Measurements from ENCODE around the gene TSPAN9. TPM values are rescaled to one million over a fixed set of nuclear protein-coding genes. Genes with fewer than 3 reads are reported as not detected.

The TSPAN9 gene
- polyA plus RNA-seq, 1 donor (not counting 4 experiments of a cell fraction or from before 2014, with no cell fraction given) = 27.5 TPM

- dilution Hi-C loops (cut with MboI; ENCODE audit: extremely low pct_ligation_motif_present, low sequenced_read_pairs) = no loop called here
- H3K9me3 ChIP-seq (ENCODE audit: control insufficient read depth, low read depth, low read length) = no peaks in the 10 kb centered on the region
- no peak overlapping the region for H3K4me2 ChIP-seq (ENCODE audit: control insufficient read depth, extremely low read depth, insufficient read depth, low read depth, low read length)
- DNase-seq (ENCODE audit: low read depth, low spot score) = no peak
- H3K4me1 ChIP-seq (ENCODE audit: control insufficient read depth, extremely low read depth, insufficient read depth, low read length) = peaks cover 3% of the 10 kb centered on the region
- no peak overlapping the region for H3K4me3 ChIP-seq (ENCODE audit: control insufficient read depth in 2 of 3, extremely low read depth in 1 of 3, insufficient read depth in 2 of 3, low read depth in 1 of 3, low read length in 3 of 3)
- H3K79me2 ChIP-seq (ENCODE audit: control insufficient read depth, insufficient read depth, low read length) = no peaks in the 10 kb centered on the region
- no peak overlapping the region for H2AFZ ChIP-seq (ENCODE audit: control insufficient read depth, low read length)
- H3K27me3 ChIP-seq (ENCODE audit: control insufficient read depth, extremely low read depth, insufficient read depth, low read length) = no peaks in the 10 kb centered on the region
- no peak for FAIRE-seq
- no peaks in the 10 kb centered on the region for H3K9me1 ChIP-seq (ENCODE audit: control insufficient read depth, extremely low read depth, insufficient read depth, low read length)
- H3K9ac ChIP-seq (ENCODE audit: control insufficient read depth, extremely low read depth, insufficient read depth, low read length) = no peak overlapping the region
- no peak overlapping the region for H3K27ac ChIP-seq (ENCODE audit: control insufficient read depth, insufficient read depth, low read length)
- TF ChIP-seq EZH2 (IDR thresholded peaks at IDR 0.05; ENCODE audit: low read length) (no peak), CTCF (optimal IDR thresholded peaks at IDR 0.05 in 1 of 3, IDR thresholded peaks at IDR 0.05 in 1 of 3, conservative IDR thresholded peaks at IDR 0.05 in 1 of 3; ENCODE audit: extremely low read depth in 1 of 3, insufficient read depth in 2 of 3, low read length in 3 of 3) (no peak)
- H3K36me3 ChIP-seq (ENCODE audit: control insufficient read depth in 2 of 2, extremely low read depth in 1 of 2, insufficient read depth in 2 of 2, low read length in 2 of 2) = peaks cover 0 to 8% of the 10 kb centered on the region in 2 experiments
- H4K20me1 ChIP-seq (ENCODE audit: control insufficient read depth, extremely low read depth, insufficient read depth, low read length) = no peaks in the 10 kb centered on the region
Observed at GRCh38 chr12:3155702-3156370, 78.7 kb downstream of the TSPAN9 start.

GRCh38 chr12:3157581-3158323 is 80.6 kb downstream of the TSPAN9 start:
- Histone ChIP-seq H3K9me1 (ENCODE audit: control insufficient read depth, extremely low read depth, insufficient read depth, low read length) (no peaks in the 10 kb centered on the region), H3K27me3 (ENCODE audit: control insufficient read depth, extremely low read depth, insufficient read depth, low read length) (no peaks in the 10 kb centered on the region), H2AFZ (ENCODE audit: control insufficient read depth, low read length) (no peak overlapping the region), H3K4me2 (ENCODE audit: control insufficient read depth, extremely low read depth, insufficient read depth, low read depth, low read length) (no peak overlapping the region), H3K9me3 (ENCODE audit: control insufficient read depth, low read depth, low read length) (no peaks in the 10 kb centered on the region), H3K79me2 (ENCODE audit: control insufficient read depth, insufficient read depth, low read length) (no peaks in the 10 kb centered on the region), H3K9ac (ENCODE audit: control insufficient read depth, extremely low read depth, insufficient read depth, low read length) (no peak overlapping the region), H4K20me1 (ENCODE audit: control insufficient read depth, extremely low read depth, insufficient read depth, low read length) (no peaks in the 10 kb centered on the region), H3K4me3 (ENCODE audit: control insufficient read depth in 2 of 3, extremely low read depth in 1 of 3, insufficient read depth in 2 of 3, low read depth in 1 of 3, low read length in 3 of 3) (no peak overlapping the region), H3K27ac (ENCODE audit: control insufficient read depth, insufficient read depth, low read length) (no peak overlapping the region), H3K4me1 (ENCODE audit: control insufficient read depth, extremely low read depth, insufficient read depth, low read length) (peaks cover 3% of the 10 kb centered on the region), H3K36me3 (ENCODE audit: control insufficient read depth in 2 of 2, extremely low read depth in 1 of 2, insufficient read depth in 2 of 2, low read length in 2 of 2) (peaks cover 0 to 5% of the 10 kb centered on the region in 2 experiments)
- TF ChIP-seq CTCF (optimal IDR thresholded peaks at IDR 0.05 in 1 of 3, IDR thresholded peaks at IDR 0.05 in 1 of 3, conservative IDR thresholded peaks at IDR 0.05 in 1 of 3; ENCODE audit: extremely low read depth in 1 of 3, insufficient read depth in 2 of 3, low read length in 3 of 3) (no peak), EZH2 (IDR thresholded peaks at IDR 0.05; ENCODE audit: low read length) (no peak)
- FAIRE-seq (no peak), DNase-seq (ENCODE audit: low read depth, low spot score) (no peak)
- dilution Hi-C loops (cut with MboI; ENCODE audit: extremely low pct_ligation_motif_present, low sequenced_read_pairs) = no loop called here
